ENCODE data around the gene NRXN3.

The NRXN3 gene

DNA sequence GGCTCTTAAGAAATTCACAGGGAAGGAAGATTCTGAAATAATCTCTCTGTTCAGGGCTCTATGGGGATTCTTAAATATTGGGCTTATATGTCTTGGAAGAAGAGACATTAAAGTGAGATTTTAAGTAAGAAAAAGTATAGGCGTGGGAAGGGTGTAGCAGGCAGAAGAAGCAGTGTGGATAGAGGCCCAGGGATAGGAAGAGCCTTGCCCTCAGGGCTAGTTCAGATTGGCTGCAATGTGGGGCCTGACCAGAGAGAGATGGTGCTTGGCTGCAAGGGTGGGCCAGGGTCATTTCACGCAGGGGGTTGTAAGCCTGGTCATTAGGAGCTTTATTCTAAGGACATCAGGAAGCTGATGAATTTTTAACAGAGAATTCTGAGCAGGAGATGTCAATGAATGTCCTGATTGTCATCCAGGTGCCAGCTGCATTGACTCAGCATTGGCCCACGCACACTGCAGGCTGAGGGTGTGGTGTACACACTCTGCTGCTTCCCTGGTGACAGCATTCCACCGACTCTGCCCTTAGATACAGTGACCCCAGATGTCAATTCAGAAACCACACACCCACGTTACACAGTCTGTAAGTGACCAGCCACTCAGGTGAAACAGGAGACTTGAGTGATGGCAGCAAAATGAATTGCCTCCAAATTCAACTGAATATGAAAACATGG is 582.5 kb downstream of the NRXN3 start:
- no peak for DNase-seq

GRCh38 chr14:78754059-78754458 is 583.9 kb downstream of the NRXN3 start:
- DNase-seq = no peak

DNA sequence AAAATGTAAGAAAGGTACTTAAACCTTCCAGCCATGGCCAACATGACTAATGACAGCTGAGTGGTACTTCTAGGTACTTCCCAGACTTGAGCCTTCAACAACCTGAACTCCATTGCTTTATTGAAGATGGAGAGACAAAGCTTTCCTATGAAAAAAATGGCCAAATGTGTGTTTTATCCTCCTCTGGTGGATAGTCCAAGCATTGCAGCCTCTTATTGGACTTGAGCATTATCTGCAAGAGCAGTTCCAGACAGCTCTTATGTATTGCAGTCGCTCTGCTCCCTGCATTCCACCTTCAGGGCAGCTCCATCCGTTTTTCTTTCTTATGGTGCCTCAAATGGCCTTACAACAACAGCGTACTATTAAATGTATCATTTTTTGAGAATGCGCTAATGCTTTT is 588.2 kb downstream of the NRXN3 start:
- no peak for DNase-seq

- no peak for DNase-seq
These were observed 592.2 kb downstream of the NRXN3 start for GRCh38 chr14:78762331-78762730.

DNA sequence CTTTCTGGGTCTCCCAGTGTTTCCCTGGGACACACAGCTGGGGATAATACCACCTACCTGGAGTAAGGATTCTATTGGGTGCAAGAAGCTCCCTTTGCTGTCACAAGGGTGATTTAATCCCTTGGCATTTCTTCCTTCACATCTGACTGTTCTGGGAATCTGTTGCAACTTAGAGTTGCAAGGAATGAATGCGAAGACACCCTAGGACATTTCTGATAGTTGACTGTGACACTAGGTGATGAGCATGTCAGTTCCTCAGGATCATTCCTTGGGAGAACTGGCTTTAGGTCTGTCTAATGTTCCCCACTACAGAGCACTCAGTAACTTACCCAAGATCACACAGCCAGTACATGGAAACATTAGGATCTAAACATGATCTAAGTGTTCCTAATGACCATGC is 593.6 kb downstream of the NRXN3 start:
- DNase-seq = no peak

DNA sequence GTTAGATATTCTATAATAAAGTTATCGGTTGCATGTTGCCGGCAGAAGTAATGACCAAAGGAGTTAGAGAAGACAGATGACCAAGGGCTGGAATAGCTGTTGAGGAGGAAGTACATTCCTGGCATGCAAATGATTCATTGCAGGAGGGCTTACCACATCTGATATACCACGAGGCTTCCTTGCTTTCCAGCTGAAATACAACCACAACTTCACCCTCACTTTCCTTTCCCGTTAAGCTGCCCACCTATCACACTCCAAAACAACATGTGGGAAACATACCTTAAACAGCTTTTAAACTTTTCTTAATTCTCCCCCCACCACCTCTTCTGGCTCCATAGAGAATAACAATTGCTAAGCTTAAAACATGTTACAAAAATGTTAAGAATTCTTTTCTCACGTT is 594.1 kb downstream of the NRXN3 start:
- no peak for DNase-seq

DNA sequence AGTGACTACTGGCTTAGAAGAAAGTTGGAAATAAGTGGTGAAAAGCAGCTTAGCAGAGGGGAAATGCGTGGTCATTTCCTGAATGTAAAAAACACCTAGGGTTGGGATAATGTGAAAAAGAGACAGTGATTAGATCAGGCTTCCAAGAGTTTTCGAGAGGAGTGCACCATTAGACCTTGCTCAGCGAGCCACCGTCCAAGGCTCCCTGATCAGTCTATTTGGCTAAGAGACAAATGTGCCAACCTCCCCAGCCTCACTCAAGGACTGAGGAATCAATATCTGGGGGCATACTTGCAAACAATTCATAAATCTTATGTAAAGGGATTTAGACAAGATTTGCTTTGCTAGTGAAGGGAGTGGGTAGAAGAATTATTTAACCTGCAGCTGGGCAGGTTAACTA is 594.5 kb downstream of the NRXN3 start:
- no peak for DNase-seq

DNA sequence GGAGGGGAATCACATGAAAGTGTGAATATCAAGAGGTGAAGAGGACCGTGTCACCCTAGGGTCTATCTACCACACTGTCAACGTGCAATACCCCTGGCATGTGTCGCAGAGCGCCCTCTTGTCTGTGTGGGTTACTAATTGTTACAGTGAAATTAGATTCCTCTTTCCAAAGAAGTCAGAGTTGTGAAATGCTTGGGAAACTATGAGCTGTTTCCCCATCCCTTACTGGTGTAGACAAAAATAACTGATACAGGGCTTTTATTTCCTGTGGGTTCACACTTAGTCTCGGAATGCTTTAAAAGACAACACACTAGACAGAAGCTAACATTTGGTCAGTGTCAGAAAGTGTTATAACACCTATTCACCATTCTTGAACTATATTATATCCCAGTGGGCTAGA is 597.3 kb downstream of the NRXN3 start:
- DNase-seq = no peak

- no peak for DNase-seq
These were observed 612.4 kb downstream of the NRXN3 start for GRCh38 chr14:78782551-78782950.

GRCh38 chr14:78785265-78785664 is 615.1 kb downstream of the NRXN3 start:
- DNase-seq = no peak

DNA sequence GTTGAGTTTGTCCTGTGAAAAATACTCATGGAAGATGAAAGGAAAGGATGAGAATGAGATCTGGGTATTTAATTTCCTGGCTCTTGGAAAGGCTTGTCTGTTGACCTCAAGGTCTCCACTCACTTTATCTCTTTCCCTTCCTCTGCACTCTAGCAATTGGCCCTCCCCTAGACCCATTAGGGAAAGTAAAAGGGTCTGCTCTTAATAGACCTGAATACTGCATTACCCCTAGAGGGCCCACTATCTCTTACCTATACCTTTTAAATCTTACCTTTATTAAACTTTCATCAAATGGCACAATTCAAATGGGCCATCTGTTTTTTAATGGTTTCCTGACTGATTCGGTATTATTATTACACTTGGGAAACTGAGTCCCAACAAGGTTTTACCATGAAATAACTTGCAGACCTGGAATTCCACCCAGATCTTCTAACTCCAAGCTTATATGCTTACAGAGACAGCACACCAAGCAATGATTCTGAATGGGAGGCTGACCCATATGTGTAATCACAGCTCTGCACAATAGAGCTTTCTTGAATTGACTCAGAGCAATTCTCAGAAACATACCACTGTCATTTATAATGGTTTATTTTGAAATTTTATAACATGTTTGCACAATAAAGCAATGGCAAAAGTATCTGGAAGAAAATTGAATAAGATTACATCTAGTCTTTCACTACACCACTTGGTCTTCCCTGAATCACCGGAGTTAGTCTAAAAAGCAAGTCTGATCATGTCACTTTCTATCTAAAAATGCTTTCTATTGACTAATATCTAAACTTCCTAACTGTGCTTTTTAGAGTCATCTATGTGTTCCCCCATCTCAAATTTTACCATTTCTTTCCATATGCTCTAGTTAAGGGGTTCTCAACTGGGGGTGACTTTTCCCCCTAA is 618.5 kb downstream of the NRXN3 start:
- DNase-seq = no peak

GRCh38 chr14:78790271-78790670 is 620.1 kb downstream of the NRXN3 start:
- DNase-seq = no peak

DNA sequence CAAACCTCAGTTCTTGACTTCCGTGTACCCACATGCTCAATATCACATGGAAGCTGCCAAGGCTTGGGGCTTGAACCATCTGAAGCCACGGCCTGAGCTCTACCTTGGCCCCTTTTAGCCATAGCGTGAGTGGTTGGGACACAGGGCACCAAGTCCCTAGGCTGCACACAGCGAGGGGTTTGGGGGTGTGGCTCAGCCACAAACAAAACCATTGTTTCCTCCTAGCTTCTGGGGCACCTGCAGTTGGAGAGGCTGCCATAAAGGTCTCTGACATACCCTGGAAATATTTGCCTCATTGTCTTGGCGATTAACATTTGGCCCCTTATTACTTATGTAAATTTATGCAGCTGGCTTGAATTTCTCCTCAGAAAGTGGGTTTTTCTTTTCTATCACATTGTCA is 628.6 kb downstream of the NRXN3 start:
- no peak for DNase-seq

DNA sequence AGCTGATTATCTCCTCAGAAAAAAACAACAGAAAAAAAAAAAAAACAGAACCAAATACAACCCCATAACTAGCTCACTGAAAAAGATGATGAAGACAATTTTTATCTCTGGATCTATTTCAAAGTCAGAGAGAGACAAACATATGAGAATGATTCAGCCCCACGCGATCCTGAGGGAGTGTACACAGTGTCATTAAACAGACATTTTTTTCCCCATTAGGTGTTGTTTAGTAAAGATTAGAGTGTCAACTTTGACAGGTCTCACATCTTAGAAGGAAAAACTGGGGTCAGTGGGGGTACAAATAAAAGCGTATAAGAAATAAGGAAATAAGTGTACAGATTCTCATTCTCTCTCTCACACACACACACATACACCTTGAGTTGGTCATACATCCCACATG is 635.4 kb downstream of the NRXN3 start:
- DNase-seq = no peak

DNA sequence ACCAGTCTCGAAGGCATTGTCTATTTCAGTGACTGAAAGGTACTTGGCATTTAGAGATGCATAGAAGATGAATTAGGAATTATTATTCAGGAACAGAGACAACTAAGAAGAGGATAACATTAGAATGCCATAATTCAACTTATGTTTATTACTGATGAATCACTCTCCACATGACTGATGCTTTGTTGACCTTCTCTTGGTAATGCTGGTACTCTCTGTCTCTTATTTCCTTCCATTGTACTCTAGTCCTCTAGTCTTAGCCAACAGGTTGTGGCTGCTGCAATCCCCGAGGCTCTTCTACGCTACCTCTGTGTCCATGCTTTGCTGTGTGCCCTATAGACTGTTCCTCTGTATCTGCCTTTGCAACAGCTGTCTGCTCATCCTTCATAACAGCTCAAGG is 652.9 kb downstream of the NRXN3 start:
- no peak for DNase-seq

DNA sequence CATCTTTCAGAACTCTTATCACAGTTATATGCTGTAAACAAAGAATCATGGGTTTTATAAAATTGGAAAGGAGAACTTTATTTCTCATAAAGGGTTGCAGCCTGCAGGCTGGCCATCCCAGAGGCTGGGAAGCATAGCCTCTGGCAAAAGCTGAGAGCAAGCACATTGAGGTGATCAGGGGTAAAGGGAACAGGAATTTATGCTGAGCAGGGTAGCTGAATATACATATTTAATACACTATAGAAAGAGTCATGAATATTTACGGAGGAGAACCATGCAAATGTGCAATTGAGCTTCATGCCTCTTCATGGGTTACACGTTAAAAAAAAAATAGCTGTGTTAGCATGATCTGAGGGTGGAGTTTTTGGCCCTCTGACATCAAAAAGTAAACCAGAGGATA is 653.3 kb downstream of the NRXN3 start:
- no peak for DNase-seq

DNA sequence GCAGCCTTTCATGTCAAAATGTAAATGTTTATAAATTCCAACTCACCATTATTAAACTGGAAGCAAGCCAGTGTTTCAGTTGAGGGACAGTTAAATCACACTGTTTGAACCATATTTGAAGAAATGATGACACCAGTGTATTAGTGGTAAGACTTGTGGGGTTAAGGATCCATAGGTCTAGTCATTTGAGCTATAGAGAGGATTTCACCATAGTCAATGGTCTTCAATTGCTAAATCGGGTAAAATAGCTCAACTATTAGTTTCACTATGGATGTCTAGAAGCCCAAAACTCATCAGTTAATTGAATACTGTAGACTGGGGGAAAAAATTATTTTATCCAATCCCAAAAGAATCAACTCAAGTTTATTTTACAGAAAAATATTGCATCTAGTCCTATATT is 659.1 kb downstream of the NRXN3 start:
- no peak for DNase-seq

- DNase-seq = no peak
These were observed 664.7 kb downstream of the NRXN3 start for GRCh38 chr14:78834766-78835451.

DNA sequence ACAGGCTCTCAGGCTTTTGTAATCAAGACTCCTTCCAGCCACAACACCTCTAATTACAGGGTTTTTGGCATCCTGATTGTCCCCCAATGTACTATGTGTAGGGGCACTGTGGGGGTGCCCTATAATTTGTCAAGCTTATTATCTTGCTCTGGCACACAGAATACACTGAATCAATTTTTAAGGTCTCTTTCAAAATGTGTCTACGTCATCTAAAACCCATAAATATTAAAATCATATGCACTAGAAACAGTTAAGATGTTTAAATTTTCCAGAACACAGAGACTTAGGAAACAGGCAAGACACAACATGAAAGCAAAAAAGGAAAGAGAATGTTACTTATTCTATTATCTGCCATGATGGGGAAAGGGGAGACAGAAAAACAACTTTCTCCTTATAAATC is 665.7 kb downstream of the NRXN3 start:
- DNase-seq = no peak

DNA sequence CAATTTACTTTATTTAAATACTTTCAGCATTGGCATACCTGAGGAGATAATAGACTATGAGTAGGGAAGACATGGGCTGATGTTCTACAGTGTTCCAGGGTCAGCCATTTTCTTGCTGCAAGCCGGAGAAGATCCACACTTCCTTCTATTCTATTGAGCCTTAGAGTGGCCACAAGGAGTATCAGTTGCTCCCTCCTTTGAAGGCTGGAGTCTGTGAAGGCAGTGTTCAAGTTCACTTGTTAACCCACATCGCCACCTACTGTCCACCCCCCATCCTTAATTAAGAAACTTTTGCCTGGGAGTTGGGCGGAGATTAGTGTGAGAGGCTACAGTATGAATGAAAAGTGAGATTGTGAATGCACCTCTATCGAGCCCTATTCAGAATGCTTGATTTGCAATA is 666.6 kb downstream of the NRXN3 start:
- no peak for DNase-seq

DNA sequence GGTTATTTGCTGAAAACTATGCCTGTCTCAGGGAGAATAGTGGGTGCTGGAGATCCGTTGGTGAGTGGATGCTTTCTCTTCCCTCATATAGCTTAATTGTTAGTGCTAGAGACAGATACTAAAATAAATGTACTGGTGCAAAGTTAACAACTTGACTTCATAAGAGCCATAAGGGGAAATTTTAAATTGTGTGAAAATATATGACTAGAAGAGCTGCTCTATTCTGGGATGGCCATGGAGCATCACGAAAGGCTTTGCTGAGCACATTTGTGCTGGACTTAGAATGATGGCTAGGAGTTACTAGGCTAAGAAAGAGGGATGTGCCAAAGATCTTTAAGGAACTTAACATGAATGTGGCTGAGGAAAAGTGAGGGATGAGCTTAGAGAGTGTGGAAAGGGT is 668.8 kb downstream of the NRXN3 start:
- no peak for DNase-seq

- DNase-seq = no peak
These were observed 670.7 kb downstream of the NRXN3 start for GRCh38 chr14:78840898-78841297.

DNA sequence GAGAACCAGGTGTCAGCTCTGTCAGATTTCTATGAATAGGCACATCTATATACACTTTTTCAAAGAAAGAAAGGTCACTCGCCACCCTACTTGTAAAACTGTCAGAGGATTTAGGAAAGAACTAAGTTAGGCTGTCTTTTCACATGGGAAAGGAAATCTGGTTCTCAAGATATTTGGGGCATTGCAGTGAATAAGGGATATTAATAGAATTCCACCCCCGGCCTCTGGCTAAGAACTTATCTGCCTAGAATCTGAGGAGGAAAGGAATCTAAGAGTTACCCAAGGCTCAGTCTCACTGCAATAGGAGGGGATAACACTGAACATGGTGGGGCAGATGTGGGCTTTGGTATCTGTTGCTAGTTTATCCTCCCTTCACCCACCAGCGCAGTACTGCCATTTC is 677.6 kb downstream of the NRXN3 start:
- DNase-seq = no peak

- DNase-seq = no peak
These were observed 678.2 kb downstream of the NRXN3 start for GRCh38 chr14:78848234-78848820.
